ENCODE results near the gene TTLL4. TPM values are rescaled to one million over a fixed set of nuclear protein-coding genes. Genes with fewer than 3 reads are reported as not detected.

TTLL4 gene
- total and polyA plus RNA-seq, 2 of the 8 experiments (the other 6 are each of a cell fraction or from before 2014, with no cell fraction given) = 71.1 to 105 TPM

- no peak overlapping the region for H3K18ac ChIP-seq (ENCODE audit: extremely low read depth, low read length)
- no peak overlapping the region for H3K23ac ChIP-seq (ENCODE audit: insufficient read length)
- H3K36me3 ChIP-seq (ENCODE audit: control insufficient read depth in 2 of 4, insufficient read depth in 4 of 4, low read length in 3 of 4) = no peaks in the 10 kb centered on the region
- no peaks in the 10 kb centered on the region for H3K23me2 ChIP-seq (ENCODE audit: low read depth, low read length)
- no peak overlapping the region for H2BK15ac ChIP-seq (ENCODE audit: low read length)
- H3K79me1 ChIP-seq (ENCODE audit: low read depth, low read length) = no peaks in the 10 kb centered on the region
- no peak overlapping the region for H2BK5ac ChIP-seq (ENCODE audit: low read depth, low read length)
- H2AK5ac ChIP-seq (ENCODE audit: low read depth, low read length) = no peak overlapping the region
- ChIA-PET POLR2A (ENCODE audit: partially characterized antibody) (no interaction called here), CTCF (ENCODE audit: partially characterized antibody) (interaction anchor here (1.6 to 2.5 kb wide), 3 partner anchors 9 to 43 kb away, joined by 5 to 7 read pairs (median 7); no protein-coding TSS in a partner anchor)
- H3K4me3 ChIP-seq (ENCODE audit: extremely low read depth in 1 of 4, insufficient read depth in 2 of 4, low read depth in 3 of 4, low read length in 4 of 4) = no peak overlapping the region
- H2BK12ac ChIP-seq (ENCODE audit: low read depth, low read length) = no peak overlapping the region
- H4K91ac ChIP-seq (replicated peaks; ENCODE audit: insufficient read length, low read length) = no peak overlapping the region
- H3K4me1 ChIP-seq (replicated peaks in 1 of 4; ENCODE audit: control insufficient read depth in 3 of 4, insufficient read depth in 4 of 4, low read length in 3 of 4) = peaks cover 0 to 8% (median 4%) of the 10 kb centered on the region in 4 experiments; a peak in 3 of 7 replicates
- H4K5ac ChIP-seq (ENCODE audit: insufficient read length, low read depth, low read length) = no peak overlapping the region
- WGBS, 2 experiments (ENCODE audit: extremely low coverage in 1 of 2, insufficient coverage in 1 of 2, insufficient read length in 1 of 2, insufficient replicate concordance in 2 of 2, low coverage in 1 of 2, low lambda C conversion rate in 2 of 2, missing lambda C conversion rate in 1 of 2) = 86% methylated on average over 1 of the region's 1 CpG; no CpG with 5 or more reads in 1 of the 2 experiments
- H3K27ac ChIP-seq (ENCODE audit: low read depth, low read length) = no peak overlapping the region
- no peaks in the 10 kb centered on the region for H3K79me2 ChIP-seq (ENCODE audit: control insufficient read depth in 1 of 2, insufficient read depth in 2 of 2, low read length in 2 of 2)
- H3K4ac ChIP-seq (replicated peaks; ENCODE audit: insufficient read length, low read depth, low read length) = no peak overlapping the region
- no peak overlapping the region for H3K56ac ChIP-seq (replicated peaks; ENCODE audit: insufficient read length, low read depth, low read length)
- H4K8ac ChIP-seq (ENCODE audit: extremely low read depth, insufficient read depth, low read length) = no peak overlapping the region
- no peaks in the 10 kb centered on the region for H3K27me3 ChIP-seq (replicated peaks in 1 of 4; ENCODE audit: control insufficient read depth in 3 of 4, extremely low read depth in 1 of 4, insufficient read depth in 3 of 4, low read length in 3 of 4)
- no peak overlapping the region for H3K4me2 ChIP-seq (ENCODE audit: insufficient read depth in 1 of 2, low read depth in 2 of 2, low read length in 2 of 2)
- peaks cover 0 to 8% of the 10 kb centered on the region in 2 experiments; a peak in 2 of 4 replicates for H3K9me3 ChIP-seq (ENCODE audit: insufficient read depth in 2 of 2, low read depth in 1 of 2, low read length in 1 of 2)
- no peak overlapping the region for H2AFZ ChIP-seq (ENCODE audit: low read length)
- no peak overlapping the region for H2BK120ac ChIP-seq (replicated peaks; ENCODE audit: low read depth, low read length)
- DNase-seq (ENCODE audit: low read depth in 1 of 2, low spot score in 2 of 2) = no peak
- no peak overlapping the region for H2BK20ac ChIP-seq (ENCODE audit: low read length)
- H4K20me1 ChIP-seq (replicated peaks in 1 of 2; ENCODE audit: control insufficient read depth in 1 of 2, insufficient read depth in 2 of 2, low read length in 2 of 2) = no peaks in the 10 kb centered on the region
- H3K9ac ChIP-seq (replicated peaks in 1 of 4; ENCODE audit: extremely low read depth in 1 of 4, low read depth in 3 of 4, low read length in 3 of 4) = no peak overlapping the region
- no peak overlapping the region for H3K14ac ChIP-seq (ENCODE audit: insufficient read length)
- no peak for FAIRE-seq
- TF ChIP-seq KDM5A (IDR thresholded peaks at IDR 0.05; ENCODE audit: low read length) (no peak), CBX5 (IDR thresholded peaks at IDR 0.05; ENCODE audit: low read depth, low read length) (no peak), YY1 (IDR thresholded peaks at IDR 0.05; ENCODE audit: low read depth, low read length) (no peak)
These were observed 94.2 kb downstream of the TTLL4 start for GRCh38 chr2:218804817-218805216.

Other genes starting within 250 kb of the TTLL4 start
- gene USP37, start 142.5 kb upstream of the TTLL4 start, total RNA-seq (2021; fragmentation: NEBNext Ultra II Directional; extraction: Animal tissue kit (Norgen Biotek cat#: 25700)) = 22.3 and 29.1 TPM in 2 replicates
- 1.9 and 3.8 TPM in 2 replicates for gene USP37, start 142.5 kb upstream of the TTLL4 start, polyA plus RNA-seq (2011; rRNA removed)
- 78.1 and 81.2 TPM in 2 replicates for gene CNOT9, start 142.0 kb upstream of the TTLL4 start, total RNA-seq (2021; fragmentation: NEBNext Ultra II Directional; extraction: Animal tissue kit (Norgen Biotek cat#: 25700))
- gene CNOT9, start 142.0 kb upstream of the TTLL4 start, polyA plus RNA-seq (2011; rRNA removed) = 64.3 and 79.3 TPM in 2 replicates
- 0.50 and 0.61 TPM in 2 replicates for gene PLCD4, start 102.9 kb upstream of the TTLL4 start, total RNA-seq (2021; fragmentation: NEBNext Ultra II Directional; extraction: Animal tissue kit (Norgen Biotek cat#: 25700))
- gene PLCD4, start 102.9 kb upstream of the TTLL4 start, polyA plus RNA-seq (2011; rRNA removed) = 0.16 and 0.21 TPM in 2 replicates
- gene ZNF142, start 51.2 kb upstream of the TTLL4 start, total RNA-seq (2021; fragmentation: NEBNext Ultra II Directional; extraction: Animal tissue kit (Norgen Biotek cat#: 25700)) = 32.5 and 37.9 TPM in 2 replicates
- gene ZNF142, start 51.2 kb upstream of the TTLL4 start, polyA plus RNA-seq (2011; rRNA removed) = 9.4 and 18.5 TPM in 2 replicates
- 22.0 and 23.7 TPM in 2 replicates for gene BCS1L, start 51.2 kb upstream of the TTLL4 start, total RNA-seq (2021; fragmentation: NEBNext Ultra II Directional; extraction: Animal tissue kit (Norgen Biotek cat#: 25700))
- gene BCS1L, start 51.2 kb upstream of the TTLL4 start, polyA plus RNA-seq (2011; rRNA removed) = 37.1 and 60.4 TPM in 2 replicates
- gene RNF25, start 38.8 kb upstream of the TTLL4 start, total RNA-seq (2021; fragmentation: NEBNext Ultra II Directional; extraction: Animal tissue kit (Norgen Biotek cat#: 25700)) = 19.6 and 24.7 TPM in 2 replicates
- 29.6 and 31.6 TPM in 2 replicates for gene RNF25, start 38.8 kb upstream of the TTLL4 start, polyA plus RNA-seq (2011; rRNA removed)
- 34.9 and 41.4 TPM in 2 replicates for gene STK36, start 38.7 kb upstream of the TTLL4 start, total RNA-seq (2021; fragmentation: NEBNext Ultra II Directional; extraction: Animal tissue kit (Norgen Biotek cat#: 25700))
- 57.6 and 65.8 TPM in 2 replicates for gene STK36, start 38.7 kb upstream of the TTLL4 start, polyA plus RNA-seq (2011; rRNA removed)
- 3.9 and 5.4 TPM in 2 replicates for gene CYP27A1, start 71.3 kb downstream of the TTLL4 start, total RNA-seq (2021; fragmentation: NEBNext Ultra II Directional; extraction: Animal tissue kit (Norgen Biotek cat#: 25700))
- gene CYP27A1, start 71.3 kb downstream of the TTLL4 start, polyA plus RNA-seq (2011; rRNA removed) = 12.9 and 14.7 TPM in 2 replicates
- gene PRKAG3, start 121.0 kb downstream of the TTLL4 start, total RNA-seq (2021; fragmentation: NEBNext Ultra II Directional; extraction: Animal tissue kit (Norgen Biotek cat#: 25700)) = not detected in 2 replicates
- not detected in 2 replicates for gene PRKAG3, start 121.0 kb downstream of the TTLL4 start, polyA plus RNA-seq (2011; rRNA removed)
- gene WNT6, start 149.0 kb downstream of the TTLL4 start, total RNA-seq (2021; fragmentation: NEBNext Ultra II Directional; extraction: Animal tissue kit (Norgen Biotek cat#: 25700)) = not detected in 2 replicates
- not detected in 2 replicates for gene WNT6, start 149.0 kb downstream of the TTLL4 start, polyA plus RNA-seq (2011; rRNA removed)
- gene WNT10A, start 170.0 kb downstream of the TTLL4 start, total RNA-seq (2021; fragmentation: NEBNext Ultra II Directional; extraction: Animal tissue kit (Norgen Biotek cat#: 25700)) = not detected in 2 replicates
- 0.05 TPM in 1 of 2 replicates, not detected in the other for gene WNT10A, start 170.0 kb downstream of the TTLL4 start, polyA plus RNA-seq (2011; rRNA removed)
- not detected in 2 replicates for gene CDK5R2, start 248.8 kb downstream of the TTLL4 start, total RNA-seq (2021; fragmentation: NEBNext Ultra II Directional; extraction: Animal tissue kit (Norgen Biotek cat#: 25700))
- gene CDK5R2, start 248.8 kb downstream of the TTLL4 start, polyA plus RNA-seq (2011; rRNA removed) = 0.14 TPM in 2 replicates

Measured in H1 (cell line).